HFF-Myc (cell line): ENCODE results near the gene TNIP2.
"Not testable (repeated sequence)": the region's sequence is repeated elsewhere in the genome, so short reads cannot be mapped to it uniquely, and the experiment has no call there.

Experiments
- DNase-seq: peaks from one replicate; pipeline ENCODE4 v3.0.0-alpha.2; 2011; ENCODE audit warnings: low read depth; ENCODE audit errors: extremely low read depth
- H3K4me3 ChIP-seq: replicated peaks from 2 replicates; pipeline ENCODE4 v1.5.1; 2011; ENCODE audit warnings: low read depth, mild to moderate bottlenecking, control low read depth, low read length
- CTCF ChIP-seq: IDR thresholded peaks from 2 replicates; pipeline ENCODE4 v1.5.1; 2012; ENCODE audit warnings: mild to moderate bottlenecking, low read depth, low read length, control low read depth; ENCODE audit errors: missing control alignments

TNIP2 gene

GRCh38 chr4:2785613-2786012, 29.5 kb upstream of the TNIP2 start:
- no peak for TF ChIP-seq CTCF
- DNase-seq: no peak

GRCh38 chr4:2783790-2784189, 27.7 kb upstream of the TNIP2 start:
- no peak for DNase-seq
- no peak overlapping the region for H3K4me3 ChIP-seq
- TF ChIP-seq CTCF: no peak

More at GRCh38 chr4:2785613-2786012, 29.5 kb upstream of the TNIP2 start:
- H3K4me3 ChIP-seq: no peak overlapping the region

- DNase-seq: no peak
- no peak for TF ChIP-seq CTCF
- no peak overlapping the region for H3K4me3 ChIP-seq
Observed at GRCh38 chr4:2781911-2782310, 25.8 kb upstream of the TNIP2 start.

GRCh38 chr4:2780643-2781042, 24.5 kb upstream of the TNIP2 start:
- not testable (repeated sequence) for H3K4me3 ChIP-seq

DNA sequence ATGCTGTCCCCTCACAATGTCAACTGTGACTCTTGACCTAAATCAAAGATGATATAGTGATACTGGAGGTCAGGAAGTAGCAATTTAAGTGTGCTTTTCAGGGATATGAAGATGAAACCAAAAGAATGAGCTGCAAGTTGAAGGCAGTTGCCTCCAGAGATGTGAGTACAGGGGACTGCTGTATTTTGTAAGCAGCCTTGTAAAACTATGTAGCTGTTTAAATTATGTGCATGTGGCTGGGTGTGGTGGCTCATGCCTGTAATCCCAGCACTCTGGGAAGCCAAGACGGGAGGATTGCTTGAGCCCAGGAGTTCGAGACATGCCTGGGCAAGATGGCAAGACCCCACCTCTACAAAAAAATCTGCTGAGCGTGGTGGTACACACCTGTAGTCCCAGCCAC, 15.1 kb upstream of the TNIP2 start:
- no peak for TF ChIP-seq CTCF
- no peak overlapping the region for H3K4me3 ChIP-seq
- DNase-seq: no peak

More at GRCh38 chr4:2780643-2781042, 24.5 kb upstream of the TNIP2 start:
- not testable (repeated sequence) for DNase-seq

- no peak for DNase-seq
- no peak for TF ChIP-seq CTCF
- no peak overlapping the region for H3K4me3 ChIP-seq
Observed at GRCh38 chr4:2768921-2769336, 12.8 kb upstream of the TNIP2 start.

DNA sequence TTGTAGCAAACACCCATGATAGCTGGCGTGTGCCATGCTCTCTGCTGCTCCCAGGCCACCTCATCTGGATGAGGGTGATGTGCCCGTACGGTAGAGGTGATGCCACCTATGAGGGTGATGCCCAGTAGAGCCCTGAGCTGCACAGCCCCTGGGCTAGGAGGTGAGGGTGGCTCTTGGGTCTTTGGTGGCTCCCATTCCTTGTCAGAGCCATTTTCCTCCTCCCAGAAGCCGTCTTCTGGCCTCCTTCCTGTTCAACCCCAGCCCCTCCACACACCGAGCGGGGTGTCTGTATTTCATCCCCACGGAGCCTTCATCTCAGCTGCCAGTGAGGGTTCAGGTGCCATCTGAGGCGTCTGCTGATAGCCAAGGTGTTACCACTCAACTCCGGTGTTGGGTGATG, 12.0 kb upstream of the TNIP2 start:
- DNase-seq: no peak
- H3K4me3 ChIP-seq: no peak overlapping the region
- no peak for TF ChIP-seq CTCF

GRCh38 chr4:2767705-2768074, 11.6 kb upstream of the TNIP2 start:
- TF ChIP-seq CTCF: no peak

More at GRCh38 chr4:2767705-2768074, 11.6 kb upstream of the TNIP2 start:
- no peak overlapping the region for H3K4me3 ChIP-seq
- DNase-seq: no peak
